Hematopoietic multipotent progenitor cell treated with erythropoietin and hydrocortisone succinate and interleukin-3 and kit ligand, for 4 days (in vitro differentiated cells): ENCODE data around the gene NOTCH1.
"Not testable (repeated sequence)": the region's sequence is repeated elsewhere in the genome, so short reads cannot be mapped to it uniquely, and the experiment has no call there.

Experiments
- DNase-seq: peaks from one replicate; pipeline ENCODE4 v3.0.0-alpha.2; 2015

Gene NOTCH1

DNA sequence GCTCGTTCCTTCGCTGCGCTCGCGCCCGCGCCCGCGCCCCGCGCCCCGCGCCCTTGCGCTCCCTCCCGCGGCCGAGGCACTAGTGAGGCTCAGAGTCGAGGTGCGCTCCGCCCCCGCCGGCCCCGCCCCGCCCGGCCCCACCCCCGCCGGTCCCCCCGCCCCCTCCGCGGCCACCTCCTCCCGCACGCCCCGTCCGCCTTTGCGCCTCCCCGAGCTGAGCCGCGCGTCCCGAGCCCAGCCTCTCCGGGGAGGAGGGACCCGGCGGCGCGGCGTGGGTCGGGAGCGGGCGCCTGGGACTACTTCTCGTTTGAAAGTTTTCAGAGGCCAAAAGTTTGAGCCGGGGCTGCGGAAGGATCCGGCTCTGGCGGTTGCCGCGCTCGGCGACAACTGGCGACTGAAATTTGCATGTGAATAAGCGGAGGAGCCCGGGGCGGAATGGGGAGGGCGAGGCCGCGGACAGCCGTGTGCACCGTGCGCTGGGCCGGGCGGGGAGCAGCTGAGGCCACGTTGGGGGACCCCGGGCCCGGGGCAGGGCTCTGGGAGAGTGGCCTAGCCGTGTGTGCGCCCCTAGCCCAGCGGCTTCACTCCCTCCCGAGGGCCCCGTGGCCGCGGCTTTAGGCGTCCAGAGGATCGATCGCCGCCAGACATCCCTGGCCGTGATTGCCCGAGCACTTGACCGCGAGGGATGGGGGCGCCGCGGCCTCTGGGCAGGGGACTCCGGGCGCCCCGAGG lies at the start of gene NOTCH1:
Gene NOTCH1 (minus strand): TSS at position 84 of the 732 bp plus-strand sequence. CDS start 262 bp downstream, outside the sequence.
- DNase-seq, result peak; percentile 96

DNA sequence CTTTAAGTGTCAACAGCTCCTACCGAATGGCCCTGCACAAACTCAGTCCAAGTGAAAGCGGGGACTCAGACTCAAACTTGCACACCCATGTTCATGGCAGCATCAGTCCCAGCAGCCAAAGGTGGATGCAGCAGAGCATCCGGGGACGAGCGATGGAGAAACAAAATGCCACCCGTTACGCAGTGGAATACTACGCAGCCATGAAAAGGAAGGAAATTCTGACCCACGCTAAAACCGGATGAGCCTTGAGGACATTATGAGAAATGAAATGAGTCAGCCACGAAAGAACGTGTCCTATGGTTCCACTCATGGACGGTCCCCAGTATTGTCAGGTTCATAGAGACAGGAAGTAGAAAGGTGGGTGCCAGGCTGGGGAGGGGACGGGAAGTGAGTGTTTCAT lies 48.6 kb upstream of the NOTCH1 start:
- no peak for DNase-seq

DNA sequence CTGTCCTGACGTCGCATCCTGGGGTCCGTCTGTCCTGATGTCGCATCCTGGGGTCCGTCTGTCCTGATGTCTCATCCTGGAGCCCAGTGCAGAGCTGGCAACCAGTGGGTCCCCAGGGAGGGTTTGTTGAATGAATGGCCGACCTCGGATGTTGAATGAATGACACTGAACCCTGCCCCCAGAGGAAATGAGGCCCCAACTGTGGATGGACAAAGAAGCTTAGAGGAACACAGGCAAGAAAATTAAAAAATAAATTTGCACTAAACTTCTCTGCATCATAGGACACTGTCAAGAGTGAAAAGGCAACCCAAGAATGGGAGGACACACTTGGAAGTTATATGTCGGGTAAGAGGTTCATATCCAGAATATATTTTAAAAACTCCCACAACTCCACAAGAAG lies 47.7 kb upstream of the NOTCH1 start:
- no peak for DNase-seq

DNA sequence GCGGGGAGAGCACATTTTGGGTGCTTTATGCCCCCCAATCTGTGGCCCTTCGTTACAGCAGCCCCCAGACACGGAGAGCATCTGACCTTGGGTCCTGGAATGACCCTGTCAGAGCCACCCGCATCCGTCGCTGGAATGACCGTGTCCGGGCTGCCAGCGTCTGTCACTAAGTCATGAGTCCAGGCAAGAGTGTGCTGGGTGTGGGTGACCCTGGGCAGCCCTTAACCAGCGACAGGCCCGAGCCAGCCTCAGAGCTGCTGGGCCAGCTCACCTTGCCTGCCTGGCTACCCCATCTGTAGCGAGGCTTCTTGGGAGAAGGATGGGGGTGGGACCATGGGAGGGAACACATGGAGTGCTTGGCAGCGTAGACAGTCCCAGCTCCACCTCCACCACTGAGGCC lies 46.8 kb upstream of the NOTCH1 start:
- DNase-seq, result no peak

DNA sequence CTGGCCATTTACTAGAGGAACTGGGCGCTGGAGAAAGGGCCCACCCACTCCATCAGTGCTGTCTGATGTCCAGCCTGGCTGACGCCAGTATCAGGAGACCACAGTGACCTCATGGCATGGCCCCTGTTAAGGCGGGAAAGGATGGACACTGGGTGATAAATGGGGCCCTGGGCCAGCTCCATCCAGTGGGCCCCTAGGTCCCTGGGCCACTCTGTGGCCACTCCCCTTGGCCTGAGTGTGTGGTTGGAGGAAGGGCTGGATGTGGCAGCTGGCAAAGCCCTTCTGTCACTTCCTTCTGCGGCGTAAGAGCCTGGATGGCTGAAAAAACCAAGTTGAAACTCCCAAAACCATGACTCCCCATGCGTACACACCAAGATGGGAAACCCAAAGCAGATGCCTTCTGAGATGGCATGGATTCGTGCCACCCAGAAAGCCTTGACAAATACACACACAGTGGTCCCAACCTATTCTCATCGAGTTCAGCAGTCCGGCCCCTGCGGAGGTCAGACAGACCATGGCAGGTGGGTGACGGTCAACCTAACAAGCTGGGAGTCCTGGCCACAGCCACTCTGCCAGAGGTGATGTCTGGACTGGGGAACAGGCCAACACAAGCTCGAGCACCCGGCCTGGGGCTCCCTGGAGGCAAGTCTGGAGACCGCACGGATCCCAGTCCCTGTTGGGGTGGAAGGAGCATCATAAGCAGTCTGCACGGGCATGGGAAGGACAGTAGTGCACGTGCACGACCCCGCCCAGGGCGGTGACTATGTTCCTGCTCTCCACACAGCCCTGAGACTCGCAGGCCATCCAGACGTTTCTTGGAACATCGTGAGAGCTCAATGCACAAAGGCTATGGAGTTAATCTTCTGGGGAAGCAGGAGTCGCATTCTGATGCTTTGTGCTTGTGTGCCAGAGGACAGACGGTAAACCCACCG lies 45.2 kb upstream of the NOTCH1 start:
- peak; percentile 23 for DNase-seq

DNA sequence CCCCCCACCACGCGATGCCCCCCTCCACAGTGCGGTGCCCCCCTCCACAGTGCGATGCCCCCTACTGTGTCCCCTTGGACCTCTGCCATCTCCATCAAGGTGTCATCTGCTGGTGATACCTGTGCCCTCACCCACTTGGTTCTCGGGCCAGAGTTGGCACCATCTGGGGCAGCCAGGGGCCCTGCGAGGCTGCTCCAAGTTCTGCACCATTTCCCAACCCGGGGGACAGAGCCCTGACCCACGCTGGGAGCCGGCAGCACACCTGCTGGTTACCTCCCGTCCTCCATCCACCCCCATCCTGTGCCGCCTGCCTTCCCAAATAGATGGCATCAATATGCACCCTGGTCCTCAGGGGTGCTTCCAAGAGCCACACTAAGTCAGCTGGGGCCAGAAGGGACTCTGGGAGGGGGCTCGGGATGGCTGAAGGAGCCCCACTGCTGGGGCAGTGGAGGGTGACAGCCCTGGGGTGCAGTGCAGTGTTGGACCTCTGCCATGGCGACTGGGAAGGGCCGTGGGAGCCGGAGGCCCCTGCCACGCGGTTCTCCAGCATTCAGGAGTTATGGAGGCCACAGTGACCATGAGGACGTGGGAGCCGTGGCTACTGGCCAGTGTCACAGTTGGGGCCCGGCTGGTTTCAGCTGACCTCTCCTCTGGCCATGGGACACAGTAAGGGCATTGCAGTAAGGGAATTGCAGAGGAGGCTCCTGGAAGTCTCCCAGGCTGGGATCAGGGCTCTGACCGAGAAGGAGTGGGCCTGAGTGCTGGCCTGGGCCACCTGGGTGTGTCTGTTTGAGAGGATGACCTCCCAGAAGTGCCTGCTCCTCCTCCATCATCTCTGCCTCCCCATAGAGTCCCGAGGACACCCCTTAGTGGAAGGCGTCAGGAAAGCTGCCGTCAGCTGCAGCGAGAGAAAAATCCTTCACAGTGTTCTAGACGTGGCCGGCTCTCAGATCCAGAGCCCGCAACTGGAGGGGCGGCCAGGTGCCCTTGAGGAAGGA lies 44.2 kb upstream of the NOTCH1 start:
- no peak for DNase-seq

DNA sequence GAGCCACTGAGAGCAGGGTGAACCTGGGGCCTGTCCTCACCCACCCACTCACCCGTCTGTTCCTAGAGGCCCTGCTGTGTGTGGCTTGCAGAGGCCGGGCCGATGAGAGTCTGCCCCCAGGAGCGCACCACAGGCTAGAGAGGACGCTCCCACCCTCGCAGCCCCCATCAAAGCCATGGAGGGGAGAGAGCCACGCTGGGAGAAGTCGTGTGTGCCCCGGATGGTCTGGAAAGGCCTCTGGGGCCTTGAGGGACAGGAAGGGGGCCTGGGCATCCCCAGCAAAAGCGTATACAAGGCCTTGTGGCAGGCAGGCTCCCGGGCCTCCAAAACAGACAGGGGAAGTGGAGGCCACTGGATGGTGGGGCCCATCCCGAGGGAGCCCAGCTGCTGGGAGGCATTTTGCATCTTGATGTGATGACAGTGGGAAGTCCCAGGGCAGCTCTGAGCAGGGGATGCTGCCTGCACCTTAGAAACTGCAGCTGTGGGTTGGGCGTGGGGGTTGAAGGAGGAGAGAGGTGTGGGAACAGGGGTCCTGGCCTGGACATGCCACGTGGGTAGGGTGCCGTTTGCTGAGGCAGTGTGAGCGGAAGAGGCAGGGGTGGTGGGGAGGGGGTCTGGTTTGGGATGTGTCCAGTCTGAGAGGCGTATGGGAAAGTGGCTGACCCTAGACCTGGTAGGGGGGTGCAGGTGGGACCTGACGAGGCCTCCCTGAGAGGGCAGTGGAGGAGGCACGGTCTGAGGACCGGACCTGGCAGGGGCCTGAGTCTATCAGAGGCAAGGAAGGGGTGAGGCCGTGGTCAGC lies 43.0 kb upstream of the NOTCH1 start:
- DNase-seq, result no peak

DNA sequence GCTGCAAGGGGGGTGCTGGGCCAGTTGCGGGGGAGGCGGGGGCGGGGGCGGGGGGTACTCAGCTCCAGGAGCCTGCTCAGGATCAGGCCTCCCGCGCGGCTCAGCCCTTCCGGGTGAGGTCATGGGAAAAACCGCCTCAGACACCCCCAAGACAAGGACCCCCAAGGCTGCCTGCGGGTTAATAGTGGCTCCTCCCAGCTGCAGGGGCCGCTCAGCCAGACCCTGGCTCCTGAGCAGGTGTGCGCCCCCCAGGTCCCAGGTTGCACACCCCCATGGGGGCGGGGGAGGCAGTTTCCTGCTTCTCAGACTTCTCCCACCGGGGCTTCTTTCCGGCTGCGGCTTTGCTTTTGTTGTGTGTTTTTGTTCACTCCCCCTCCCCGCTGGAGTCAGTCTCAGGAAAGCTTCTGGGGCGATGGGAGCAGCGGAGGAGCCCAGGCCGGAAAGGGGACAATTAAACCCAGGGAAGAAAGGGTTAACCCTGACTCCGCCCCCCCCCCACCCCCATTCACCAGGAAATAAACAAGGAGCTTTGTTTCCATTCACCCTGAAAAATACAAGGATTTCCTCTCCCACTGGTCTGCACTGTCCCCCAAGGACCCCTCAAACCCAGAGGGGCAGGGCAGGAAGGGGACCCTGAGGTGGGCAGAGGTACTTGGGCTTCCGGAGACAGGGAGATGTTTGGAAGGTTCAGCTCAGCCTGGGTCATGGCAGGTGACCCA lies 42.3 kb upstream of the NOTCH1 start:
- DNase-seq, result peak; percentile 48

DNA sequence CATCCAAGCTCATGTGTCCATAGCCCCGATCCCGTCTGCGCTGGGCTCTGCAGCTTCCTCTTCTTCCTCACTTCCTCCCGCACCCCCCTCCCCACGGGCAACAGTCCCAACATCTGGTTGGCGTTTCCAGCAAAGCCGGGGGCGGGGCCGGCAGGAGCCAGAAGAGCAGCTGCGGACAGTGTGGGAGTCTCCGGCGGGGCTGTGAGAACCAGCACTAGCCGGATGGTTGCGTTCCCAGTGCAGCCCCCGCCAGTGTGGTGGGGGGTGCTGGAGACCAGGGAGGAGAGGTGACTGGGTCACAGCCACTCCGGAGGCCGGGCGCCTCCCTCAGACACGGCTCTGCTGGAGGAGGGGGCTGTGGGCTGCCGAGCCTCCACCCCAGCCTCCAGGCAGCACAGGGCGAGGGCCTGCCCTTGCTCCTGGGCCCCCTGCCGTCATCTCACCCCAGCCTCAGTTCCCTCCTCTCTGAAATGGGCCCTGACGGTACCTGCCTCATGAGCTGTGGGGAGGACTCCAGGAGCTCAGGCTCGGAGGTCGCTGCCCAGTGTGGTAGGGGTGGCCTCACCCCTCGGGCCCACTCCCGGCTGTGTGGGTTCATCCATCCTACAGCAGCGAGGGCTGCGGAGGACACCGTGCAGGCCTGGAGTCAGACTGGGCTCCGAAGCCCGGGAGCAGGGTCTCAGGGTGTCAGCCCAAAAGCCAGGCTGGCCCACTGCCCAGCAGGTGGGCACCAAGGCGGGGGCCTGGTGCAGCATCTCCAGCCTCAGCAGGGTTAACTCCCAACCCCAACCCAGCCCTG lies 41.5 kb upstream of the NOTCH1 start:
- DNase-seq, result peak; percentile 71

DNA sequence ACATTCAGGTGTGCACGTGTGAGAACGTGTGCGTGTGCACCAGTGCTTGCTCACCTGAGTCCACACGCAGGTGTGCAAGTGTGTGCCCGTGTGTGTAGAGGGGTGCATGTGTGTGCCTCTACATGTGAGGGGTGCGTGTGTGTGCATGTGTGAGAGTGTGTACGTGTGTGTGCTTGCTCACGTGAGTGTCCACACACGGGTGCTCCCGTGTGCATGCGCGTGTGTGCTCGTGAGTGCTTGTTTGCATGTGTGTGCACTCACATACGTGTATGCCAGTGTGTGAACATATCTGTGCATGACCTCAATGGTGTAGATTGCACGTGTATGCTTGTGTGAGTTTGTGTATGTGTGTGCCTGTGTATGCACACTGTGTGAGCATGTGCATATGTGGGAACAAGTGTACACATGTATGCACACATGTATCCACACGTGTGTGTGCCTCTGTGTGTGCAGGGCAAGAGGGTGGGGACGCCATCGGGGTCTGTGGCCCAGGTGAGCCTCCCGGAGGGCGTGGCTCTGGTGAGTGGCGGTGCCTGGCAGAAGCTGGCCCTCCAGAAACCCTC lies 40.6 kb upstream of the NOTCH1 start:
- DNase-seq, result no peak

DNA sequence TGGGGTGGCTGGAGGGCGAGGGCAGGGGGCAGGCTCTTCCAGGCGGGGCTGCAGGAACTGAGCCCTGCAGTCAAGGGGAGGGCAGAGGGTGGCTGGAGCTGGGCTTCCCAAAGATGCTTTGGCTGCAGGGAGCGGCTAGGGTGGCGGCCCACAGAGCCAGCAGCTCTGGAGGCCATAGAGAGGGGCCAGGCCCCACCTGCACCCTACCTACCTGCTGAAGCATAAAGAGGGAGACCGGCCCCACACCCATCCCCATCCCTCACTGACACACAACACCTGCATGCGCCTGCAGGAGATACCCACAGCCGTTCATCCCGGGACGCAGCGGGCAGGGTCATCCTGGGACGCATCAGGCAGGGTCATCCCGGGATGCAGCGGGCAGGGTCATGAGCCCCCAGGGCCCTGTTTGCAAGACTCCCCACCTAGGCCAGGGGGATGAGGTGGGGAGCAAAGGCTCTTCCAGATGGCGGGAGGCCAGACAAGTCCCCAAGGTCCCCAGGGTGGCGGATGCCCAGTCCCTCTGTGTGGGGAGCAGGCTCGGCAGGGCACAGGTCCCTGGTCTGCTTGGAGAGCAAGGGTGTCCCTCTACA lies 39.8 kb upstream of the NOTCH1 start:
- DNase-seq, result no peak

DNA sequence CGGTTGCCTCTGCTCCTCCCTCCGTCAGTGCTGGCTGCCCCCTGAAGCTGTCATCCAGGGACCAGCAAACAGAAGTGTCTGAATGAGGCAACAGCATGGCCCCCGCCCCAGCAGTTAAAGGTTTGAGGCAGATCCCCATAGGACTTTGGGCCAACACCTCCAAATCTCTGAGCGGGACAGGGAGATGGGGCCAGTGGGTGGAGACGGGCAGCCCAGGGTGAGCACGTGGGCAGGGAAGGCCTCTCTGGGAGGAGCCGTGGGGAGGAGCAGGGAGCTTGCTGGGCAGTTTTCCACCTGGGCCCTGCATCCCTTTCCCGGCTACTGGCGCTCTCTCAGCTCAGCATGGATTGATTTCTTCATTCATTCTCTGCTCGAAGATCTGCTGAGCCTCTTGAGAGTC lies 39.1 kb upstream of the NOTCH1 start:
- DNase-seq, result no peak

DNA sequence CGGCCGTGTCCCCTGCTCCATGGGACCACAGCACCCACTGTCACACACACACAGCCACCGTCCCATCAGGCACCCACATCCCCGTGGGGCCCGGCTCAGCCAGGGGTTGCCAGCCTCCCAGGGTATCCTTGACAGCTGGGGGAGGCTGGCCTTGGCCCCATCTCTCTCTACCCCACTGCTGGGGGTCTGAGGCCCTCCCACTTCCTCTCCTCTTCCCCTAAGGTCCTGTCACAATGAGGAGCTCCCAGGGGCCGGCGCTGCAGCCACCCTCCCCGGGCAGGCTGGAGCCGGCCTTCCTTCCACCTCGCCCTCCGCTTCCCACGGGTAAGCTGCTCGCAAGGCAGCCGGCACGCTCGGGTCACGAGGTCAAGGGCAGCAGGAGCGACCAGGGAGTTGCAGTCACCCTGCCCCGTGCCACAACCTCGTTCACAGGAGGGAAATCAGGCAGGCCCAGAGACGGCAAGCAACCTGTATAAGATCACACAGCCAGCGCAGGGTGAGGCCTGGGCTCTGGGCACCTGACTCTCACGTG lies 38.6 kb upstream of the NOTCH1 start:
- no peak for DNase-seq

DNA sequence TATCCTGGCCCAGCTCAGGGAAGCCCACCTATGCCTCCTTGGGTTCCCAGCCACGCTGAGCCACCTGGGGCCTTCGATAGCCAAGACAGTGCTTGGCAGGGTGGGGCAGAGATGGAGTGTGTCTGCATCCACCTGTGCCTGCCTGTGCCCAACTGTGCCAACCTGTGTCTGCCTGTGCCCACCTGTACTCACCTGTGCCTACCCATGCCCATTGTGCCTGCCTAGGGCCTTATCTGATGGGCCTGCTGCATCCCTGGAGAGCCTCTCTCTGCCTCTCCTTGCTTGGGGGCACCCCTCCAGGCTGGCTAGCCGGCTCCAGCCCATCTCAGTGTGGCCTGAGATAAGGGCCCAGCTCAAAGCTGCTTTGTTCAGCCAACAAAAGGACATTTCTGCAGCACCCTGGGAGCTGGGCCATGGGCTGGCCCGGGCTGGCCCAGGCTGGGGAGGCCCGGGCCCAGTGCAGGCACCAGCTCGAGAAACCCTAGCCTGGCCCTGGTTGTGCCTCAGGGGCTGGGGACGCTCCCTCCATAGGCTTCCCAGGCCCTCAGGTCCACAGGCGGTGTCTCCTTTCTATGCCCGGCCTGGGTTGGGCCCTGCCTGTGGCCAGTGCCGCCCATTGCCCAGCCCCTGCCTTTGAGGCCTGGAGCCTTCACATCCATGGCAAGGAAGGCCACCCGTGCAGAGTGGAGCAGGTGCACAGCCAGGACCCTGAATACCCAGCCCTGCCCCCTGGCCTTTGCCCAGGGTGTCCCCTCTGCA lies 37.3 kb upstream of the NOTCH1 start:
- no peak for DNase-seq

DNA sequence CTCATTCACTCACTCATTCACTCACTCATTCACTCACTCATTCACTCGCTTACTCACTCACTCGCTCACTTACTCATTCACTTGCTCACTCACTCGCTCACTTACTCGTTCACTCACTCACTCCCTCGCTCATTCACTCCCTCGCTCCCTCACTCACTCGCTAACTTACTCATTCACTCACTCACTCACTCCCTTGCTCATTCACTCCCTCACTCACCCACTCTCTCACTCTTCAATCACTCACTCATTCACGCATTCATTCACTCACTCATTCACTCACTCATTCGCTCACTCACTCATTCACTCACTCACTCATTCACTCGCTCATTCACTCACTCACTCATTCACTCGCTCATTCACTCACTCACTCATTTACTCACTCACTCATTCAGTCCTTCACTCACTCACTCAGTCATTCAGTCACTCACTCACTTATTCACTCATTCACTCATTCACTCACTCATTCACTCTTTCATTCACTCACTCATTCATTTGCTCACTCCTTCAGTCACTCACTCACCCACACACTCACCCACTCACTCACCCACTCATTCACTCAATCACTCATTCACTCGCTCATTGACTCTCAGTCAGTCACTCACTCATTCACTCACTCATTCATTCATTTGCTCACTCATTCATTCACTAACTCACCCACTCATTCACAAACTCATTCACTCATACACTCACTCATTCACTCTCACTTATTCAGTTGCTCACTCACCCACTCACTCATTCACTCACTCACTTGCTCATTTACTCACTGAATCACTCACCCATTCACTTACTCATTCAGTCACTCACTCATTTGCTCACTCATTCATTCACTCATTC lies 36.0 kb upstream of the NOTCH1 start:
- DNase-seq, result no peak

DNA sequence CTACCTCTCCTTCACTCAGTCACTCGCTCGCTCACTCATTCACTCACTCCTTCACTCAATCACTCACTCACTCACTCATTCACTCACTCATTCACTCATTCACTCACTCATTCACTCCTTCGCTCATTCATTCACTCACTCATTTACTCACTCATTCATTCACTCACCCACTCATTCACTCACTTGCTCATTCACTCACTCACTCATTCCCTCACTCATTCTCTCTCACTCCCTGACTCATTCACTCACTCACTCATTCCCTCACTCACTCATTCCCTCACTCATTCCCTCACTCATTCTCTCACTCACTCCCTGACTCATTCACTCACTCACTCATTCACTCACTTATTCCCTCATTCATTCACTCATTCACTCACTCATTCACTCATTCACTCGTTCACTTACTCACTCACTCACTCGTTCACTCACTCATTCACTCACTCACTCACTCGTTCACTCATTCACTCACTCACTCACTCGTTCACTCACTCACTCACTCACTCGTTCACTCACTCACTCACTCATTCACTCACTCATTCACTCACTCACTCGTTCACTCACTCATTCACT lies 33.9 kb upstream of the NOTCH1 start:
- DNase-seq, result not testable (repeated sequence)
